ENCODE measurements around the gene NUSAP1. TPM values are rescaled to one million over a fixed set of nuclear protein-coding genes. Genes with fewer than 3 reads are reported as not detected.

Gene NUSAP1, protein sequence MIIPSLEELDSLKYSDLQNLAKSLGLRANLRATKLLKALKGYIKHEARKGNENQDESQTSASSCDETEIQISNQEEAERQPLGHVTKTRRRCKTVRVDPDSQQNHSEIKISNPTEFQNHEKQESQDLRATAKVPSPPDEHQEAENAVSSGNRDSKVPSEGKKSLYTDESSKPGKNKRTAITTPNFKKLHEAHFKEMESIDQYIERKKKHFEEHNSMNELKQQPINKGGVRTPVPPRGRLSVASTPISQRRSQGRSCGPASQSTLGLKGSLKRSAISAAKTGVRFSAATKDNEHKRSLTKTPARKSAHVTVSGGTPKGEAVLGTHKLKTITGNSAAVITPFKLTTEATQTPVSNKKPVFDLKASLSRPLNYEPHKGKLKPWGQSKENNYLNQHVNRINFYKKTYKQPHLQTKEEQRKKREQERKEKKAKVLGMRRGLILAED
- 10.1 and 23.7 TPM in 2 replicates for total RNA-seq

DNA sequence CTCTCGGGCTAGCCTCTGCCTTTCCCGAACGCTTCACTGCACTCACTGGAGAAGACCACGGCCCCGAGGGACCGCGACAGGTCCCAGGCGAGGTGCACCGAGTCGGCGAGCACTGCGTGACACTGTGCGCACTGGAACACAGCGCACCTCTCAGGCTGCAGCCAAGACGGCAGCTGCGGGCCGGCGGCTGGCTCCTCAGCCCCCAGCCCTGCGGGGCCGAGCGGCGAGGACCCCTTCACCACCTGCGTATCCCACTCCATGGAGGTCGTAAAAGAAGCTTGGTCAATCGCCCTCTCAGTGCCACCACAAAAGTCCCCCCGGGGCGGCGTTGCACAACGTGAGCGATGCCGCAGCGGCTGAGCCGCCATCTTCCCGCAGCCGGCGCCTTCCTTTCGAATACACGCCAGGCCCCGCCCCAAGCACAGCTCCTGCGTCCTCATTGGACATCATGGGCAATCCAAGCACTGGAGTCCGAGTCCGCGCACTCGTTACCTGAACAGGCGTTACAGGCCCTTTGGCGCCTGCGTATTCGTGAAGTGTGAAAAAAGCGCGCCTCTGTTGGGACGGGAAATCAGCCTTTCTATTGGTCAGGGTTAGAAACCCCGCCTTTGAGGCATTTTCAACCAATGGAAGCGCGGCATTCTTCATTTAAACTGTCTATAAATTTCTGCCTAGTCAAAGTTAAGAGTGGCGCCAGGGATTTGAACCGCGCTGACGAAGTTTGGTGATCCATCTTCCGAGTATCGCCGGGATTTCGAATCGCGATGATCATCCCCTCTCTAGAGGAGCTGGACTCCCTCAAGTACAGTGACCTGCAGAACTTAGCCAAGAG is at the start of gene NUSAP1, which contains the start of gene OIP5:
Gene NUSAP1, plus strand, starts transcription at position 688 of the 832 bp plus-strand sequence. Its CDS starts 77 bp downstream, at position 765.
Gene OIP5, minus strand, starts transcription at position 398 of the 832 bp plus-strand sequence. Its CDS starts 30 bp downstream, at position 368.

GRCh38 chr15:41416742-41417417 is 84.2 kb downstream of the NUSAP1 start, which contains the start of gene RTF1:
RTF1 (plus strand) TSS chr15:41417095; CDS start chr15:41417116, 21 bp downstream.

Other genes starting within 250 kb of the NUSAP1 start
- gene INO80, start 216.6 kb upstream of the NUSAP1 start, total RNA-seq: 24.1 and 33.2 TPM in 2 replicates
- gene EXD1, start 102.1 kb upstream of the NUSAP1 start, total RNA-seq: not detected in 2 replicates
- gene CHP1, start 101.6 kb upstream of the NUSAP1 start, total RNA-seq: 64.0 and 73.2 TPM in 2 replicates
- gene OIP5, start 290 bp upstream of the NUSAP1 start, total RNA-seq: 0.56 and 2.0 TPM in 2 replicates
- 16.1 and 19.5 TPM in 2 replicates for gene NDUFAF1, start 69.6 kb downstream of the NUSAP1 start, total RNA-seq
- 12.1 and 13.5 TPM in 2 replicates for gene RTF1, start 84.2 kb downstream of the NUSAP1 start, total RNA-seq
- 0.76 and 0.91 TPM in 2 replicates for gene ITPKA, start 161.0 kb downstream of the NUSAP1 start, total RNA-seq
- gene LTK, start 180.9 kb downstream of the NUSAP1 start, total RNA-seq: 0.07 TPM in 1 of 2 replicates, not detected in the other
- 25.5 and 30.3 TPM in 2 replicates for gene RPAP1, start 211.4 kb downstream of the NUSAP1 start, total RNA-seq
- 7.6 and 11.5 TPM in 2 replicates for gene TYRO3, start 226.3 kb downstream of the NUSAP1 start, total RNA-seq

All from smooth muscle cell of the pulmonary artery (primary cell).